CD8-positive, alpha-beta memory T cell (primary cell): ENCODE measurements around the gene OPTN. TPM values are rescaled to one million over a fixed set of nuclear protein-coding genes. Genes with fewer than 3 reads are reported as not detected.
A peak's percentile ranks its signal among the peaks of the same experiment; 100 is the strongest.

Experiments used
- CTCF ChIA-PET: fragments of 350-600 bp; sonication (Branson Sonifier 250); formaldehyde crosslinking; loops from one replicate; lab custom pipeline; 2021; ENCODE audit warnings: antibody characterized with exemption; lab: Charles Lee
- POLR2A ChIA-PET: fragments of 350-600 bp; sonication (Branson Sonifier 250); formaldehyde crosslinking; loops from one replicate; lab custom pipeline; 2021; ENCODE audit warnings: antibody characterized with exemption; lab: Charles Lee
- DNase-seq, 5 donors: peaks; one replicate each; pipeline versions ENCODE4 v3.0.0 to v3.0.0-alpha.2; 2020 to 2022; ENCODE audit warnings: mixed read lengths in 1 of 5
- H3K27ac ChIP-seq: one replicate; pipeline ENCODE4 v1.7.0; 2013; ENCODE audit warnings: low read depth, mild to moderate bottlenecking, low read length, moderate library complexity
- H3K27me3 ChIP-seq: 2 replicates; pipeline ENCODE4 v1.7.0; 2013; ENCODE audit warnings: low read length, mild to moderate bottlenecking; ENCODE audit not compliant: insufficient read depth, poor library complexity, severe bottlenecking
- H3K36me3 ChIP-seq: 2 replicates; pipeline ENCODE4 v1.7.0; 2013; ENCODE audit warnings: mild to moderate bottlenecking, low read length, moderate library complexity; ENCODE audit not compliant: insufficient read depth
- H3K4me1 ChIP-seq: 2 replicates; pipeline ENCODE4 v1.7.0; 2013; ENCODE audit warnings: mild to moderate bottlenecking, low read length, moderate library complexity; ENCODE audit not compliant: insufficient read depth
- H3K4me3 ChIP-seq: 2 replicates; pipeline ENCODE4 v1.7.0; 2013; ENCODE audit warnings: mild to moderate bottlenecking, low read length
- H3K9me3 ChIP-seq: 2 replicates; pipeline ENCODE4 v1.7.0; 2013; ENCODE audit warnings: mild to moderate bottlenecking, low read length
- H3K27ac Mint-ChIP-seq, 8 donors: one replicate each; pipeline ENCODE4 v1.8.0; 2020 to 2021; ENCODE audit warnings: mixed read lengths in 8 of 8, mild to moderate bottlenecking in 6 of 8, inconsistent platforms in 3 of 8, moderate library complexity in 3 of 8
- H3K27me3 Mint-ChIP-seq, 2 donors: one replicate each; pipeline ENCODE4 v1.8.0; 2020 to 2021; ENCODE audit warnings: mixed read lengths in 2 of 2, mild to moderate bottlenecking in 1 of 2, moderate library complexity in 1 of 2
- H3K36me3 Mint-ChIP-seq, 3 donors: one replicate each; pipeline ENCODE4 v1.8.0; 2020 to 2021; ENCODE audit warnings: mixed read lengths in 3 of 3, inconsistent platforms in 1 of 3, mild to moderate bottlenecking in 1 of 3
- H3K4me1 Mint-ChIP-seq, 3 donors: one replicate each; pipeline ENCODE4 v1.8.0; 2020 to 2021; ENCODE audit warnings: mixed read lengths in 3 of 3, inconsistent platforms in 1 of 3, mild to moderate bottlenecking in 1 of 3
- H3K4me3 Mint-ChIP-seq, 7 donors: one replicate each; pipeline ENCODE4 v1.8.0; 2020 to 2021; ENCODE audit warnings: mixed read lengths in 7 of 7, mild to moderate bottlenecking in 6 of 7, moderate library complexity in 4 of 7, inconsistent platforms in 2 of 7
- H3K9me3 Mint-ChIP-seq, 5 donors: one replicate each; pipeline ENCODE4 v1.8.0; 2020 to 2022; ENCODE audit warnings: mixed read lengths in 5 of 5, mild to moderate bottlenecking in 3 of 5, moderate library complexity in 2 of 5, inconsistent platforms in 1 of 5
- polyA plus RNA-seq: library from polyadenylated mRNA; unstranded; fragments of 300-500 nt; fragmentation: Illumina TruSeq; gene quantifications from one replicate; pipeline ENCODE4 v1.2.3, GENCODE V29; 2021
- total RNA-seq, 2 experiments: library from RNA; stranded (reverse); gene quantifications; one replicate each; pipeline ENCODE4 v1.2.3, GENCODE V29; 2021

OPTN gene
- total and polyA plus RNA-seq, 3 experiments from 2014 or later = 53.4 to 96.9 (median 55.3) TPM

DNA sequence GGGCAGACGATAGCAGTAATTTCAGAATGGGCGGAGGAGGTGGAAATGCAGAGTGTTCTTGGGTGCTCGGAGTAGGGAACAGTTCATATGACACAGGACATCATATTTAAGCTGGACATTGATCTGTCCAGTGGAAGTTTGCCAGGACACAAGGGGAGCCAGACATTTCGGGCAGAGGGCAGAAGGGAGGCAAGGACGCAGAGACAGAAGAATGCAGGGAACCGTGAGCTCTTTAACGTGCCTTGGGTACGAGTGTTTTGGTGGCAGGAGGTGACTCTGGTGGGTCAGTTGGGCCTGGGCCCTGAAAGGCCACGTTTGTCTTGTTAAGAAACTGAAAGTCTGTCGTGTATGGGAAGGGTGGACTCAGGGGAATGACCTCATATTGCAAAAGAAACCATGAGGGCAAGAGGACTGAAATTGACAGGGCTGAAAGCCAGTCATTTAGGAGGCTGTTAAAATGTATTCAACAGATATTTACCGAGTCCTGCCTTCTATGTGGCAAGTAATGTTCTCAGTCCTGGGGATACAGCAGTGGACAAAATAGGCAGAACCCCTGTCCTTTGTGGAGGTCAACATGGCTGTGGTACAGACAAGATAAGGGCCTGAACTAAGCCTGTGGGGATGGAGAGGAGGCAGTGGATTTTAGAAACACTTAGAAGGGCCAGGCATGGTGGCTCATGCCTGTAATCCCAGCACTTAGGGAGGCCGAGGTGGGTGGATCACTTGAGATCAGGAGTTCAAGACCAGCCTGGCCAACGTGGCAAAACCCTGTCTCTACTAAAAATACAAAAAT lies 2.2 kb downstream of the OPTN start:
- Histone ChIP-seq H3K27ac (no peak overlapping the region), H3K36me3 (no peaks in the 10 kb centered on the region), H3K27me3 (no peaks in the 10 kb centered on the region), H3K4me3 (no peak overlapping the region), H3K9me3 (no peaks in the 10 kb centered on the region), H3K4me1 (peaks cover 49% of the 10 kb centered on the region)
- H3K4me1 Mint-ChIP-seq = peaks cover 57 to 73% (median 71%) of the 10 kb centered on the region in 3 donors
- ChIA-PET POLR2A (no interaction called here), CTCF (no interaction called here)
- peak overlapping the region; percentile 55 to 98 (median 86) for H3K27ac Mint-ChIP-seq
- no peaks in the 10 kb centered on the region for H3K9me3 Mint-ChIP-seq
- peaks cover 0 to 44% (median 5%) of the 10 kb centered on the region in 3 donors for H3K36me3 Mint-ChIP-seq
- no peaks in the 10 kb centered on the region for H3K27me3 Mint-ChIP-seq
- peak overlapping the region; percentile 60 to 80 (median 65) for H3K4me3 Mint-ChIP-seq
- no peak for DNase-seq

DNA sequence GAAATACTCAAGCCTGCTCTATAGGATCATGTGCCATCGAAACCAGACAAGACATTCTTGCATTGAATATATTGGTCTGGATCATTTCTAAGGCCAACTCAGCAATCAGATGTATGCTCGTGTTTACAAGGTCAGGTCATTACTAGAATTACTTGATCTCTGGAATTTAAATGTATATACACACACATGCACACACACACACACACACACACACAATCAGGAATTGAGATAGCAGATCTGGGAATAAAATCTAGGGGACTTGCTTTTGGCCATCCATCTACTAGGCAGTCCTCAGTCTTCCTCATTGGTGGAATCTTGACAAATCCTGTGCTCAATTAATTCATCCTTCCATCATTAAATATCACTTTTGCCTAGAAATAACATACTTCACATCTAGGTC lies 3.6 kb downstream of the OPTN start:
- Mint-ChIP-seq H3K36me3 (peaks cover 0 to 51% (median 5%) of the 10 kb centered on the region in 3 donors), H3K27me3 (no peaks in the 10 kb centered on the region), H3K27ac (peak overlapping the region; percentile 11 to 92 (median 54)), H3K9me3 (no peaks in the 10 kb centered on the region), H3K4me1 (peaks cover 68 to 84% (median 82%) of the 10 kb centered on the region in 3 donors), H3K4me3 (peak overlapping the region in 5 of 7 donors; percentile 6 to 72 (median 40))
- Histone ChIP-seq H3K36me3 (no peaks in the 10 kb centered on the region), H3K9me3 (no peaks in the 10 kb centered on the region), H3K4me1 (peaks cover 61% of the 10 kb centered on the region), H3K27me3 (no peaks in the 10 kb centered on the region), H3K4me3 (no peak overlapping the region), H3K27ac (no peak overlapping the region)
- POLR2A ChIA-PET = interaction anchor here (0.6 to 0.9 kb wide), 2 partner anchors 197 to 889 kb away, joined by 3 to 6 read pairs; partner anchors contain the start of gene PHYH
- CTCF ChIA-PET = interaction anchor here (1.4 kb wide), 1 partner anchor 321 kb away, joined by 3 read pairs; no protein-coding TSS in a partner anchor
- DNase-seq = no peak

DNA sequence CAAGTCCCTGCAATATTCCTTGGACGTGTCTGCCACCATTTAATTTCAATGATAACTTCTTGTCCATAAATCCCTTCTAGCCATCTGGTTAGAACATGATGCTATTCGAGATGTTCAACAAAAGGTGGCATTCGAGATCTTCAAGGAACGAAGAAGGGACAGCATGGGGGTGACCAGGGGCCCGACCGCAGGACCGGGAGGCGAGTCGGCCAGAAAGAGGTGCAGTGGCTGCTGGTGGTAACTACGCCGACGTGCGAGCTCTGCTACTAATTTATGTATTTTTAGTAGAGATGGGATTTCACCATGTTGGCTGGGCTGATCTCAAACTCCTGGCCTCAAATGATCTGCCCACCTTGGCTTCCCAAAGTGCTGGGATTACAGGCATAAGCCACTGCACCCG lies 4.7 kb downstream of the OPTN start:
- H3K27ac ChIP-seq = no peak overlapping the region
- Mint-ChIP-seq H3K36me3 (peaks cover 0 to 57% (median 5%) of the 10 kb centered on the region in 3 donors), H3K27ac (peak overlapping the region; percentile 55 to 96 (median 90)), H3K9me3 (no peaks in the 10 kb centered on the region), H3K27me3 (no peaks in the 10 kb centered on the region), H3K4me3 (peak overlapping the region in 3 of 7 donors; percentile 8 to 79 (median 35)), H3K4me1 (peaks cover 71 to 85% (median 85%) of the 10 kb centered on the region in 3 donors)
- no peaks in the 10 kb centered on the region for H3K36me3 ChIP-seq
- peaks cover 69% of the 10 kb centered on the region for H3K4me1 ChIP-seq
- H3K27me3 ChIP-seq = no peaks in the 10 kb centered on the region
- ChIA-PET CTCF (interaction anchor here (1.4 kb wide), 1 partner anchor 322 kb away, joined by 3 read pairs; no protein-coding TSS in a partner anchor), POLR2A (no interaction called here)
- H3K9me3 ChIP-seq = no peaks in the 10 kb centered on the region
- DNase-seq = no peak
- H3K4me3 ChIP-seq = no peak overlapping the region

DNA sequence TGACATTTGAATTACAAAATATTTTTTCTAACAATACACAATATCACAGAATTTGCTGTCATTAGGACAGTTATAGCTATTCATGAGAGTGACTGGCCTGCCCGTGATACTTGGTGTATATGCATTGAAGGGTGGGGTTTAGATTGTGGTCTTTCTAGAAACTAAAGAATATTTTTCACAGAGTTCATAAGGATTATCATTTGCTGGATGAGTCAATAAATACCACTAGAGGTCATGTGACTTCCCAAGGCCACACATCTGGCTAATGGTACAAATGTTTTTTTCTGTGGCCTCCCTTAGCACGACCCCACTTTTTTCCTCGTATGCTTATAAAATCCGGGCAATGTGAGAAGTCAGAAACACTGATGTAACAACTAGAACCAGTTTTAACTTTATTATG lies 5.2 kb downstream of the OPTN start:
- H3K27me3 Mint-ChIP-seq = no peaks in the 10 kb centered on the region
- peaks cover 2% of the 10 kb centered on the region for H3K36me3 ChIP-seq
- no peaks in the 10 kb centered on the region for H3K27me3 ChIP-seq
- no peaks in the 10 kb centered on the region for H3K9me3 ChIP-seq
- peaks cover 72 to 90% (median 89%) of the 10 kb centered on the region in 3 donors for H3K4me1 Mint-ChIP-seq
- DNase-seq = no peak
- H3K27ac Mint-ChIP-seq = peak overlapping the region; percentile 61 to 96 (median 91)
- CTCF ChIA-PET = no interaction called here
- POLR2A ChIA-PET = interaction anchor here (0.7 kb wide), 1 partner anchor 1702 kb away, joined by 7 read pairs; no protein-coding TSS in a partner anchor
- no peak overlapping the region for H3K4me3 ChIP-seq
- no peaks in the 10 kb centered on the region for H3K9me3 Mint-ChIP-seq
- H3K4me1 ChIP-seq = peaks cover 71% of the 10 kb centered on the region
- H3K27ac ChIP-seq = no peak overlapping the region
- peaks cover 0 to 61% (median 8%) of the 10 kb centered on the region in 3 donors for H3K36me3 Mint-ChIP-seq
- peak overlapping the region; percentile 15 to 79 (median 52) for H3K4me3 Mint-ChIP-seq

DNA sequence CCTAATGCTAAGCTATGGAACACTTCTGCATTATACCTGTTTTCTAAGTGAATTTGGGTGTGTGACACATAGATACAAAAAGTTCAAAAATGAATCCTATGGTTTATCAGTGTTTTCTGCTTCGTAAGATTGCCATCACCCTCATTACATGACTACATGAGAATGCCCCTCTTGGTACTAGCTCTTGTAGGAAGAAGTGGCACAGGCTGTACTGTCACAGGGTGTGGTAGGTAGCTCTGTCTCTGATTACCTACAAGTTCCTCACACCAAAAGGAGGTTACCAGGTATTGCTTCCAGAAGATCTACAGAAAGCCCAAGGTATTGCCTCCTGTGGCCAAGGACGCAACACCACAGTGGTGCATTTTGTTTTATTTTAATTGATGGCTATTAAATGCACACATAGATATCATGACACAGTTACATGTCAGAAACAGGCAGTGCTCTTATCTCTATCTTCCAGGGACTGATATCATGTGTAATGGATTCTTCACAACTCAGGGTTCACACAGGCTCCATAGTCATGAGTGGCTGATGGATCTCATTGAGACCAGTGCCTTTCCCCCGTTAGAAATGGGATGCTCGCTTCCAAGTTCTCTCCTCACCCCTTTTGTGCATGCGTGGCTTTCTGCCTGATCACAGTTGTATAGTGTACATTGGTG lies 6.6 kb downstream of the OPTN start:
- DNase-seq = no peak
- Mint-ChIP-seq H3K4me1 (peaks cover 74 to 89% (median 86%) of the 10 kb centered on the region in 3 donors), H3K27ac (peak overlapping the region; percentile 83 to 97 (median 91)), H3K27me3 (no peaks in the 10 kb centered on the region), H3K36me3 (peaks cover 0 to 66% (median 13%) of the 10 kb centered on the region in 3 donors), H3K4me3 (peak overlapping the region; percentile 15 to 74 (median 57)), H3K9me3 (no peaks in the 10 kb centered on the region)
- Histone ChIP-seq H3K4me1 (peaks cover 68% of the 10 kb centered on the region), H3K27ac (no peak overlapping the region), H3K9me3 (no peaks in the 10 kb centered on the region), H3K4me3 (no peak overlapping the region), H3K36me3 (peaks cover 5% of the 10 kb centered on the region), H3K27me3 (no peaks in the 10 kb centered on the region)
- CTCF ChIA-PET = interaction anchor here (1.0 kb wide), 1 partner anchor 195 kb away, joined by 3 read pairs; no protein-coding TSS in a partner anchor
- POLR2A ChIA-PET = interaction anchor here (0.7 kb wide), 2 partner anchors 19 to 763 kb away, joined by 3 to 6 read pairs; no protein-coding TSS in a partner anchor

DNA sequence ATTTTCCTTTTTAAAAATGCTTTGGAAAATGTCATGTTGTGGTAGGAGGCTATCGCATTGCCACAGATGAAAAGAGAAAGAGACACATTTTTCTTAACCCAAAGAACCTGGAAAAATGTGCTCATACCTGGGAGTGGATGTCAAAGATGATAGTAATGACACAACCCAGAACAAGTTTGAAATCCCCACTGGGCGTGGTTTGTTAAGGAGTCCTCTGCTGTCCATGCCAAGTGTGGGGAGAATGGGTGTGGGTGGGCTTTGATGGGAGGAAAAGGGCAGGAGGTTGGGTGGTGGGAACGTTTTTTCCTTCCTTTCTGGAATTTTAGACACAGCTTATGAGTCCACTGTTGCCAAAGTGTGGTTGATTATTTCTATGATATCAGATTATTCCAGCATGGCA lies 10.9 kb downstream of the OPTN start:
- H3K4me3 ChIP-seq = no peak overlapping the region
- Mint-ChIP-seq H3K4me3 (no peak overlapping the region), H3K36me3 (peaks cover 5 to 69% (median 16%) of the 10 kb centered on the region in 3 donors), H3K27ac (peak overlapping the region in 6 of 8 donors; percentile 29 to 91 (median 82)), H3K9me3 (no peaks in the 10 kb centered on the region), H3K4me1 (peaks cover 53 to 56% (median 55%) of the 10 kb centered on the region in 3 donors), H3K27me3 (no peaks in the 10 kb centered on the region)
- no peak overlapping the region for H3K27ac ChIP-seq
- POLR2A ChIA-PET = no interaction called here
- CTCF ChIA-PET = interaction anchor here (0.7 to 4.3 kb wide), 2 partner anchors 12 to 890 kb away, joined by 3 to 27 read pairs; partner anchors contain the start of gene OPTN
- no peak for DNase-seq
- H3K4me1 ChIP-seq = peaks cover 38% of the 10 kb centered on the region
- peaks cover 18% of the 10 kb centered on the region for H3K36me3 ChIP-seq
- no peaks in the 10 kb centered on the region for H3K27me3 ChIP-seq
- H3K9me3 ChIP-seq = no peaks in the 10 kb centered on the region

DNA sequence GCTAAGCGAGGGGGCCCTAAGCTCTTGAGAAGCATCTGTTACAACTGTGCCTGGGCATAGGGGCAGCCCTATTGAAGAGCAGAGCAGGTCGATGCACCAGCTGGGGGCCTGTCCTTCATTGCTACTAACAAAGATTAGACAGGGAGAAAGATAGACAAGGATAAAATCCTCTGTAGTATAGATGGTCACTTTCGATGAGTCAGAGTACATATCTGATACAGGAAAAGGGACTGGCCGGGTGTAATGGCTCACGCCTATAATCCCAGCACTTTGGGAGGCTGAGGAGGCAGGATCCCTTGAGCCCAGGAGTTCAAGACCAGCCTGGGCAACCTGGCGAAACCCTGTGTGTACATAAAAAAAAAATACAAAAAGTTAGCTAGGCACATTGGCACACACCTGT lies 13.6 kb downstream of the OPTN start:
- no peak overlapping the region for H3K4me3 Mint-ChIP-seq
- Histone ChIP-seq H3K27me3 (no peaks in the 10 kb centered on the region), H3K9me3 (no peaks in the 10 kb centered on the region), H3K27ac (no peak overlapping the region), H3K36me3 (peaks cover 23% of the 10 kb centered on the region), H3K4me1 (peaks cover 14% of the 10 kb centered on the region), H3K4me3 (no peak overlapping the region)
- DNase-seq = no peak
- CTCF ChIA-PET = interaction anchor here (1.6 to 1.7 kb wide), 2 partner anchors 14 to 16 kb away, joined by 6 to 7 read pairs; partner anchors contain the start of gene OPTN
- POLR2A ChIA-PET = interaction anchor here (1.0 kb wide), 1 partner anchor 235 kb away, joined by 3 read pairs; no protein-coding TSS in a partner anchor
- peak overlapping the region in 2 of 8 donors; percentile 37 to 40 for H3K27ac Mint-ChIP-seq
- peaks cover 5 to 77% (median 27%) of the 10 kb centered on the region in 3 donors for H3K36me3 Mint-ChIP-seq
- no peaks in the 10 kb centered on the region for H3K27me3 Mint-ChIP-seq
- no peaks in the 10 kb centered on the region for H3K9me3 Mint-ChIP-seq
- H3K4me1 Mint-ChIP-seq = peaks cover 45 to 53% (median 51%) of the 10 kb centered on the region in 3 donors
